Middle frontal gyrus (tissue), 1 donor: ENCODE data around the gene RAB22A.
"Not testable (repeated sequence)": the region's sequence is repeated elsewhere in the genome, so short reads cannot be mapped to it uniquely, and the experiment has no call there.

Experiments
- DNase-seq: peaks from one replicate; pipeline ENCODE4 v3.0.0-alpha.2; 2015; ENCODE audit warnings: low spot score; ENCODE audit errors: extremely low spot score

Gene RAB22A

GRCh38 chr20:58342104-58342945 lies 32.8 kb downstream of the RAB22A start:
- no peak for DNase-seq

DNA sequence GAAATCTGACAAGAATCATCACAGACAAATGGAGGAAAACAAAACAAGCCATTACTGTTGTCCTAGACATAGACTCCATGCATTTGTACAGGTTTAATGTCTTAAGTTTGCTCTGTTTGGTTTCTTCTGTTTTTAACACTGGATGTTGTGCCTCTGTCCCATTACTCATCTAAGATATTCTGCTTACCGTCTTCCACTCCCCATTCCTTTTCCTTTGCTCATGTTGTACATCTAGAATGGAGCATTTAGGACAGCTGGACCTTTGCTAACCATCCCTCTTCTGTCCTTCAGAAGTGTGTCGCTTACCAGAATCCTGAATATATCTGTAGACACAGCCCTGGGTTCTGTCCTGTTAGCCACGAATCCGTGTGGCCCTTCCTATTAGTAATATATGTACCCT lies 35.2 kb downstream of the RAB22A start:
- no peak for DNase-seq

GRCh38 chr20:58349570-58349969 lies 40.1 kb downstream of the RAB22A start:
- no peak for DNase-seq

- DNase-seq = no peak
Measured at GRCh38 chr20:58352468-58352867, 43.0 kb downstream of the RAB22A start.

GRCh38 chr20:58359441-58359840 lies 49.9 kb downstream of the RAB22A start:
- DNase-seq = no peak

DNA sequence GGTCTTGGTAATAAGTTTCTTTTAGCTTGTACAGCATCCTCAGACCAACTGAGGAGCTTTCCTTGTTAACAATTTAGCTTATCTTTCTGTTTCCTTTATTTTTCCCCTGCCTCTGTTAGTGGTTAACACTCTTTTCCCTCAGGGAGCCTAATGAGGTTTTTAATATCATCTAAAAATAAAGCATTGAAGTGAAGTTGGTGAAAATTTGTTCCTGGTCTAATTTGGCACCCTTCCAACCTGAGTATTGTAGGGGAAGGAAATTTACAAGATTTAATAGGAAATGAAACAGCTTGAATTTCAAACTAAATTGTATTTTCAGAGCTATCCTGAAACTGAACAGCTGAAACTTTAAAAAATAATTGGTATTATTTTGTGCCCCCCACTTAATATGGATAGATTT lies 51.4 kb downstream of the RAB22A start:
- no peak for DNase-seq

DNA sequence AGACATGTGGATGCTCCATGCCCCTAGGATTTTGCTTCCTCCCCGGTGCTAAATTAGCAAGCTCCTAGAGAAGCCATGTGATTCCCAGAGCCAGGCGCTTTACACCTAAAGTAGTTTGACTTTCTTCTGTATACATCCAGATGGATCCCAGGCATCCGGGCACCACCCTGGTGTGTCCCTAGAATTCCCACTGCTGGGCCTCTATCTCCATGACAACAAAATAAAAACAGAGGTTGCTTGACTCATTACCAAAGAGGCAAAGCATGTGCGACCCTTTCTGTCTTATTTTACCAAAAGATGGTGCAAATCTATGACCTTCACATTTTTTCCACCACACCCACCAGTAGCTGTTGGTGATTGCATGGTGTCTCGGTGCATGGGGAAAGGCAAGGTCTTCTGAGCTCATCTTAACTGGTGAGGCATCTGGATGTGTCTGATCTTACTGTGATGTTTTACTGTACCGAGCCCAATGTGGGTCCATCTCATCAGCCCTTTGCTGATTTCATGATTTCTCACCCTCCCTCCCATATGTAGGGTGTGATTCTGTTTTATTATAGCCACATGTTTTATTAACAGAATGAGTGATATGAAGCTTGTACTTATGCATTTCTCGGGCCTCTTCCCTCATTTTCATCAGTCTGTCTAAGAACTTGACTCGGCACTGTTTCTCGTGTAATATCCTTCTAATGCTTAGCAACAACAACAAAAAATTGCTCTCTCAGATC lies 52.1 kb downstream of the RAB22A start:
- DNase-seq = no peak

DNA sequence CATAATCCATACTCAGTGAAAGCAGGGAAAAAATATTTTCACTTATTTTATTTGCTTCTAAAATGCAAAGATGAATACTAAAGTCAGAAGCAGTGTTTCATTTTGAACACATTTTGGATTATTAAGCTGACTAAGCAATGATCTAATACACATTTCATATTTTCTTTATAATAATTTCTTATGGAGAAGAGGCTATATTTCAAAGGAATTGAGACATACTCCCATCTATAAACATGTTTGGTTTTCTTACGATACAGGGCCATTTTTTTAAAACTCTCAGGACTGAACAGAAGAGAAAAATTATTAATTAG lies 52.6 kb downstream of the RAB22A start:
- DNase-seq = no peak

GRCh38 chr20:58362970-58363369 lies 53.5 kb downstream of the RAB22A start:
- no peak for DNase-seq

- DNase-seq = no peak
Measured at GRCh38 chr20:58366866-58367265, 57.4 kb downstream of the RAB22A start.

DNA sequence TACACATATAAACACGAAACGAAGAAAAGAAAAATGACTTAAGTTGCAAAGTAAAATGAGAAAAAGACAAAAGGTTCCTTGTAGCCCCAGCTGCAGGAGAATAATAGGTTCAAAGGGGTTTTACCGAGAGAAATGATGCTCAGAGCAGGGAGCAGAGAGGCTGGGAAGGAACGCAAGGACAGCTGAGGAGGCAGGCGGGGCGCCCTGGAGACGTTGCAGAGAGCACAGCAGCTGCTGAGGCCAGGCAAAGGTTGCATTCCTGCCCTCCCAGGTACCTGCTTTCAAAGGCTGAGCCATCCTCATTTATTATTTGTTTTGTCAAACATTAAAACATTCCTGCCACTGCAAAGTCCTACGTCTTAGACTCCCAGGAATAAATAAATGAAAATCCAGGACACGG lies 63.3 kb downstream of the RAB22A start:
- DNase-seq = no peak

DNA sequence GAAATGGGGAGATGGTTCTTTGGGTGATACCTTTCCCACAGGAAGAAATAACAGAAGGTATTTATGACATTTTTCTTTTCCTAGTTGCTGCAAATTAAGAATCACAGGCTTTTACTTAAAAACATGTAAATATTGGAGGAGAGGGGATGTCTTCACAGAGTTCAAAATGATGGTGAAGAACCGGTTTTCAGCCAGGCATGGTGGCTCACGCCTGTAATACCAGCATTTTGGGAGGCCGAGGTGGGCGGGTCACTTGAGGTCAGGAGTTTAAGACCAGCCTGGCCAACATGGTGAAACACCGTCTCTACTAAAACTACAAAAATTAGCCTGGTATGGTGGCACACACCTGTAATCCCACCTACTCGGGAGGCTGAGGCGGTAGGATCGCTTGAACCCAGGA lies 63.8 kb downstream of the RAB22A start:
- DNase-seq = not testable (repeated sequence)

DNA sequence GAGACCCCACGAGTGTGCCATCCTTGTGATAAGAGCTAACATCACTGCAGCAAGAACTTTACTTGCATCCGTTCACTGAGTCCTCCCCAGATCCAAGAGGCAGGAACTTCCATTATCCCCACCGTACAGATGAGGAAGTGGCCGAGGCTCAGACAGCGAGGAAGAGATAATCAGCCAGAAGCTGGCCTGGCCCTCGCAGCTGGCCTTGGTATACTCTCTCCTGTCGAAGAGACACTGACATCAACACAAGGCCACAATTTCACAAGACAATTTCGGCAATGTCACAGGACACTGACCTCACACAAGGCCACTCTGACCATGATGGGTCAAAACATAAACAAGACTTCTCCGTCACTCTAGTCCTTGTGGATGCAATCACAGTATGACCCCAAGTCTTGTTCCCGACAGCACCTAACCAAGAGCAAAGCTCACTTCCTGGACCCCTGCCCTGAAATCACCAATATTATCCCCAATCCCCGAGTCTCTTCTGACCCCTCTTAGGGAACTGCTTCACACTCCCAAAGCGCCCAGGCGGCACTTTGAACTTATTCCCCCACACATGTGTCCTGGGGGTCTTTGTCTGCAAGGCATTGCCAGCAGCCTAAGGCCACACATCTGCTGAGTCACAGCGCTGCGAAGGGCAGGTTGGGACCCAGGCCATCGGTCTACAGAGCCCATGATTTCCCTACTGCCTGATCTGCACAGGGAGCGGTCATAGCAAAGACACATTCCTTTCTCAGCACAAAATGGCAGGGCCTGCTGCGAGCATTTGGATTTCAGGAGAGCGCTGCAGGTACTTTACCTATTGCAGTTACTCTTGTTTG lies 64.7 kb downstream of the RAB22A start:
- DNase-seq = no peak

GRCh38 chr20:58374906-58375758 lies 65.6 kb downstream of the RAB22A start:
- no peak for DNase-seq

DNA sequence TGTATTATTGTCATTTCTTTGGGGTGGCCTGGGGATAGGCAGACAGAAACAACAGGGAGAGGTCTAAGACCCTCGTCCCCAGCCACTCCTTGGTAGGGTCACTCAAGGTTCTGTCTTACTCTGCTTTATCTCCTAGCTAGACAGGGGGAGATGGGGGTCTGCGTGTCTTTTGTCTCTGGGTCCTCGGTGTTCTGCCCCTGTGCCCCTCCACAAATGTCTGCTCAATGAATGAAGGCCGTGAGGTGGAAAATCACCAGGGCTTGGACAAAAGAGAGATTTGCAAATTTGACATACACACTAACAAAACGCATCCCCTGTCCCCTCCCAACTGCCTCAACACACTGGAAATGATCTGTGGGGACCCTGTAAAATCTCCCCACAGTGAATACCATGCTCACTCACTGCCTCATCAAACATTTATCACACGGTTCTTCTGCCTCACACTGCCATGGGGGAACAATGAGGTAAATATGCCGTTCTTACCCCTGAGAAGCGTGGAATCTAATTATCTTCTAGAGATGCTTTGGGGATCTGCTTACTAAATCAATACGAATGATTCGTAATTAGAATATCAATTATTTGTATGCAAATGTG lies 66.3 kb downstream of the RAB22A start:
- DNase-seq = no peak

- no peak for DNase-seq
Measured at GRCh38 chr20:58377017-58377416, 67.5 kb downstream of the RAB22A start.

GRCh38 chr20:58377766-58378401 lies 68.4 kb downstream of the RAB22A start:
- no peak for DNase-seq

DNA sequence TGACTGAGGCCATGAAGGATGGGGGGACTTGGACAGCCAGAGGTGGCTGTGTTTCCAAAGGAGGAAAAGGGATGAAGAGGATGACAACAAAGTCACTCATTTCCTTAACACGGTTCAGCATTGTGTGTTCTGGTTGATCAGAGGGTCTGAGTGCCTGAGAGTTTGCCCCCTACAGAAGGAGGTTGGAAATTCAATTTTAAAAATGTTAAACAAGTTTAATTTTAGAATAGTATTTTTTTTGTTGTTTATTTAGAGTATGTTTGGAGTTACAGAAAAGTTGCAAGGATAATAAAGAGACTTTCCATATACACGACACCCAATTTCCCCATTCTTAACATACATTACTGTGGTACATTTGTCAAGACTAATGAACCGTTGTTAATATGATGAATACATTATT lies 69.2 kb downstream of the RAB22A start:
- DNase-seq = no peak

- no peak for DNase-seq
Measured at GRCh38 chr20:58381627-58382026, 72.1 kb downstream of the RAB22A start.

- no peak for DNase-seq
Measured at GRCh38 chr20:58382096-58382495, 72.6 kb downstream of the RAB22A start.
